Trophoblast cell (in vitro differentiated cells and primary cell): Measurements from ENCODE around the gene REXO1.
A peak's percentile ranks its signal among the peaks of the same experiment; 100 is the strongest.

Experiments used
- DNase-seq, 2 donors: peaks; one replicate each; pipeline ENCODE4 v3.0.0-alpha.2; 2016
- H2AFZ ChIP-seq: 2 replicates; pipeline ENCODE4 v1.6.1; 2013; ENCODE audit warnings: low read length, moderate library complexity, mild to moderate bottlenecking; ENCODE audit not compliant: insufficient read depth, poor library complexity
- H2AK5ac ChIP-seq: 2 replicates; pipeline ENCODE4 v1.6.1; 2013; ENCODE audit warnings: mild to moderate bottlenecking, low read length
- H2BK120ac ChIP-seq: 2 replicates; pipeline ENCODE4 v1.6.1; 2013; ENCODE audit warnings: low read length, mild to moderate bottlenecking, moderate library complexity; ENCODE audit not compliant: insufficient read depth, poor library complexity
- H2BK12ac ChIP-seq: 2 replicates; pipeline ENCODE4 v1.6.1; 2013; ENCODE audit warnings: mild to moderate bottlenecking, low read length, moderate library complexity
- H2BK5ac ChIP-seq: 2 replicates; pipeline ENCODE4 v1.6.1; 2013; ENCODE audit warnings: low read length, low read depth, moderate library complexity, mild to moderate bottlenecking; ENCODE audit not compliant: poor library complexity
- H3K14ac ChIP-seq: 2 replicates; pipeline ENCODE4 v1.6.1; 2013; ENCODE audit warnings: mild to moderate bottlenecking, low read length
- H3K18ac ChIP-seq: 2 replicates; pipeline ENCODE4 v1.6.1; 2013; ENCODE audit warnings: mild to moderate bottlenecking, low read length
- H3K23ac ChIP-seq: 2 replicates; pipeline ENCODE4 v1.6.1; 2013; ENCODE audit warnings: low read length
- H3K27ac ChIP-seq: 2 replicates; pipeline ENCODE4 v1.5.1; 2013; ENCODE audit warnings: low read depth, mild to moderate bottlenecking, inconsistent platforms, low read length, moderate library complexity
- H3K27me3 ChIP-seq: 2 replicates; pipeline ENCODE4 v1.6.1; 2013; ENCODE audit warnings: inconsistent platforms, mild to moderate bottlenecking, low read length, moderate library complexity; ENCODE audit not compliant: insufficient read depth
- H3K36me3 ChIP-seq, 2 experiments: 1 replicate in 1 of 2; 2 replicates in 1 of 2; pipeline ENCODE4 v1.6.1; 2013; ENCODE audit warnings: low read length in 2 of 2, mild to moderate bottlenecking in 2 of 2, moderate library complexity in 1 of 2; ENCODE audit not compliant: insufficient read depth in 2 of 2, control insufficient read depth in 1 of 2
- H3K4ac ChIP-seq: 2 replicates; pipeline ENCODE4 v1.6.1; 2013; ENCODE audit warnings: low read depth, mild to moderate bottlenecking, low read length, moderate library complexity
- H3K4me1 ChIP-seq, 2 experiments: 1 replicate in 1 of 2; 2 replicates in 1 of 2; pipeline ENCODE4 v1.6.1; 2013; ENCODE audit warnings: low read length in 2 of 2, mild to moderate bottlenecking in 2 of 2, moderate library complexity in 1 of 2; ENCODE audit not compliant: insufficient read depth in 2 of 2, control insufficient read depth in 1 of 2
- H3K4me2 ChIP-seq: 2 replicates; pipeline ENCODE4 v1.6.1; 2013; ENCODE audit warnings: inconsistent platforms, mild to moderate bottlenecking, low read length, moderate library complexity
- H3K4me3 ChIP-seq: 2 replicates; pipeline ENCODE4 v1.5.1; 2013; ENCODE audit warnings: mild to moderate bottlenecking, low read depth, low read length, inconsistent platforms
- H3K79me1 ChIP-seq: one replicate; pipeline ENCODE4 v1.6.1; 2013; ENCODE audit warnings: low read length
- H3K79me2 ChIP-seq: 2 replicates; pipeline ENCODE4 v1.6.1; 2013; ENCODE audit warnings: low read length, mild to moderate bottlenecking; ENCODE audit not compliant: control insufficient read depth, insufficient read depth, poor library complexity
- H3K9ac ChIP-seq: 2 replicates; pipeline ENCODE4 v1.6.1; 2013; ENCODE audit warnings: mild to moderate bottlenecking, low read length
- H3K9me3 ChIP-seq: 2 replicates; pipeline ENCODE4 v1.6.1; 2013; ENCODE audit warnings: low read depth, mild to moderate bottlenecking, control low read depth, inconsistent platforms, low read length; ENCODE audit not compliant: insufficient read depth
- H4K12ac ChIP-seq: 2 replicates; pipeline ENCODE4 v1.6.1; 2013; ENCODE audit warnings: low read depth, mild to moderate bottlenecking, low read length, moderate library complexity
- H4K8ac ChIP-seq: 2 replicates; pipeline ENCODE4 v1.6.1; 2013; ENCODE audit warnings: low read depth, mild to moderate bottlenecking, low read length, moderate library complexity
- H4K91ac ChIP-seq: one replicate; pipeline ENCODE4 v1.6.1; 2013; ENCODE audit warnings: low read depth, mild to moderate bottlenecking, low read length, moderate library complexity
- WGBS: extraction: QIAGEN DNeasy Blood & Tissue Kit; methylation state at CpG from one replicate; pipeline ENCODE4 v1.1.7; 2013; ENCODE audit warnings: missing lambda C conversion rate; ENCODE audit not compliant: insufficient read length, insufficient coverage; ENCODE audit errors: extremely low coverage; 5-methylcytosine and 5-hydroxymethylcytosine counted together

REXO1 gene

GRCh38 chr19:1862424-1863327 lies 14.4 kb upstream of the REXO1 start:
- no CpG with 5 or more reads among the region's 109 CpGs for WGBS
- H2BK12ac ChIP-seq = no peak overlapping the region

GRCh38 chr19:1862068-1862423 lies 13.8 kb upstream of the REXO1 start:
- Histone ChIP-seq H3K23ac (no peak overlapping the region), H3K4me3 (peak overlapping the region; percentile 84), H3K27me3 (peaks cover 10% of the 10 kb centered on the region), H3K4me1 (peaks cover 22 to 29% of the 10 kb centered on the region in 2 experiments), H3K4me2 (peak overlapping the region; percentile 94), H3K14ac (no peak overlapping the region), H3K27ac (no peak overlapping the region), H3K9ac (peak overlapping the region; percentile 36), H4K12ac (no peak overlapping the region), H3K18ac (no peak overlapping the region), H3K36me3 (no peaks in the 10 kb centered on the region), H3K4ac (peak overlapping the region; percentile 17), H2BK5ac (no peak overlapping the region), H4K91ac (no peak overlapping the region), H3K79me2 (peaks cover 9% of the 10 kb centered on the region), H2BK120ac (no peak overlapping the region), H2AK5ac (no peak overlapping the region), H2BK12ac (no peak overlapping the region), H2AFZ (no peak overlapping the region), H4K8ac (no peak overlapping the region), H3K9me3 (no peaks in the 10 kb centered on the region), H3K79me1 (peaks cover 12% of the 10 kb centered on the region)
- no CpG with 5 or more reads among the region's 21 CpGs for WGBS
- no peak for DNase-seq

More at GRCh38 chr19:1862424-1863327, 14.4 kb upstream of the REXO1 start:
- H3K4me3 ChIP-seq = peak overlapping the region; percentile 84
- H4K8ac ChIP-seq = peak overlapping the region; percentile 17
- H2BK5ac ChIP-seq = no peak overlapping the region
- no peak overlapping the region for H2BK120ac ChIP-seq
- peaks cover 10% of the 10 kb centered on the region for H3K27me3 ChIP-seq
- H3K79me1 ChIP-seq = peaks cover 12% of the 10 kb centered on the region
- H4K12ac ChIP-seq = no peak overlapping the region
- peaks cover 18 to 24% of the 10 kb centered on the region in 2 experiments for H3K4me1 ChIP-seq
- H3K9me3 ChIP-seq = no peaks in the 10 kb centered on the region
- peak overlapping the region; percentile 94 for H3K4me2 ChIP-seq
- H3K18ac ChIP-seq = peak overlapping the region; percentile 63
- H3K36me3 ChIP-seq = no peaks in the 10 kb centered on the region
- H3K27ac ChIP-seq = no peak overlapping the region
- H3K79me2 ChIP-seq = peaks cover 9% of the 10 kb centered on the region
- H2AK5ac ChIP-seq = no peak overlapping the region
- H3K23ac ChIP-seq = no peak overlapping the region
- no peak overlapping the region for H2AFZ ChIP-seq
- peak overlapping the region; percentile 61 for H3K14ac ChIP-seq
- peak overlapping the region; percentile 59 for H3K4ac ChIP-seq
- peak in 1 of 2 donors; percentile 52 for DNase-seq
- H3K9ac ChIP-seq = peak overlapping the region; percentile 36
- peak overlapping the region; percentile 82 for H4K91ac ChIP-seq

GRCh38 chr19:1861599-1862031 lies 13.3 kb upstream of the REXO1 start:
- H2AK5ac ChIP-seq = no peak overlapping the region
- H3K79me2 ChIP-seq = peaks cover 9% of the 10 kb centered on the region
- H2AFZ ChIP-seq = no peak overlapping the region
- H3K4me3 ChIP-seq = peak overlapping the region; percentile 84
- H2BK5ac ChIP-seq = no peak overlapping the region
- no peaks in the 10 kb centered on the region for H3K36me3 ChIP-seq
- H4K12ac ChIP-seq = no peak overlapping the region
- no peak overlapping the region for H3K27ac ChIP-seq
- WGBS = no CpG with 5 or more reads among the region's 23 CpGs
- DNase-seq = peak in 1 of 2 donors; percentile 44
- H3K4me1 ChIP-seq = peaks cover 25 to 31% of the 10 kb centered on the region in 2 experiments
- H3K27me3 ChIP-seq = peaks cover 10% of the 10 kb centered on the region
- peak overlapping the region; percentile 35 for H3K4ac ChIP-seq
- no peak overlapping the region for H3K18ac ChIP-seq
- H3K14ac ChIP-seq = no peak overlapping the region
- no peak overlapping the region for H2BK12ac ChIP-seq
- H4K91ac ChIP-seq = no peak overlapping the region
- H2BK120ac ChIP-seq = no peak overlapping the region
- H3K23ac ChIP-seq = no peak overlapping the region
- peaks cover 12% of the 10 kb centered on the region for H3K79me1 ChIP-seq
- peak overlapping the region; percentile 6 for H3K9ac ChIP-seq
- H4K8ac ChIP-seq = no peak overlapping the region
- H3K4me2 ChIP-seq = peak overlapping the region; percentile 94
- H3K9me3 ChIP-seq = no peaks in the 10 kb centered on the region

GRCh38 chr19:1860821-1861598 lies 12.7 kb upstream of the REXO1 start:
- no peak overlapping the region for H2AK5ac ChIP-seq
- peaks cover 10% of the 10 kb centered on the region for H3K27me3 ChIP-seq
- H3K79me1 ChIP-seq = peaks cover 12% of the 10 kb centered on the region
- H3K36me3 ChIP-seq = no peaks in the 10 kb centered on the region
- no peak overlapping the region for H2BK5ac ChIP-seq
- no peak overlapping the region for H3K23ac ChIP-seq
- H3K79me2 ChIP-seq = peaks cover 9% of the 10 kb centered on the region
- peak overlapping the region; percentile 94 for H3K4me2 ChIP-seq
- no peak overlapping the region for H4K91ac ChIP-seq
- no peak overlapping the region for H2BK12ac ChIP-seq
- whole genome bisulfite sequencing = no CpG with 5 or more reads among the region's 28 CpGs
- no peak overlapping the region for H4K12ac ChIP-seq
- no peak overlapping the region for H3K4me3 ChIP-seq
- no peak overlapping the region for H4K8ac ChIP-seq
- H3K4ac ChIP-seq = no peak overlapping the region
- no peak overlapping the region for H3K27ac ChIP-seq
- H3K9me3 ChIP-seq = no peaks in the 10 kb centered on the region
- no peak overlapping the region for H2AFZ ChIP-seq
- peaks cover 28 to 31% of the 10 kb centered on the region in 2 experiments for H3K4me1 ChIP-seq
- no peak overlapping the region for H3K9ac ChIP-seq
- no peak overlapping the region for H2BK120ac ChIP-seq
- H3K14ac ChIP-seq = no peak overlapping the region
- no peak overlapping the region for H3K18ac ChIP-seq
- DNase-seq = no peak
